Measurements from ENCODE around the gene ANKRD40.

The ANKRD40 gene

GRCh38 chr17:50696365-50696879 lies 11.3 kb downstream of the ANKRD40 start:
- TF ChIP-seq, protein P1, sequence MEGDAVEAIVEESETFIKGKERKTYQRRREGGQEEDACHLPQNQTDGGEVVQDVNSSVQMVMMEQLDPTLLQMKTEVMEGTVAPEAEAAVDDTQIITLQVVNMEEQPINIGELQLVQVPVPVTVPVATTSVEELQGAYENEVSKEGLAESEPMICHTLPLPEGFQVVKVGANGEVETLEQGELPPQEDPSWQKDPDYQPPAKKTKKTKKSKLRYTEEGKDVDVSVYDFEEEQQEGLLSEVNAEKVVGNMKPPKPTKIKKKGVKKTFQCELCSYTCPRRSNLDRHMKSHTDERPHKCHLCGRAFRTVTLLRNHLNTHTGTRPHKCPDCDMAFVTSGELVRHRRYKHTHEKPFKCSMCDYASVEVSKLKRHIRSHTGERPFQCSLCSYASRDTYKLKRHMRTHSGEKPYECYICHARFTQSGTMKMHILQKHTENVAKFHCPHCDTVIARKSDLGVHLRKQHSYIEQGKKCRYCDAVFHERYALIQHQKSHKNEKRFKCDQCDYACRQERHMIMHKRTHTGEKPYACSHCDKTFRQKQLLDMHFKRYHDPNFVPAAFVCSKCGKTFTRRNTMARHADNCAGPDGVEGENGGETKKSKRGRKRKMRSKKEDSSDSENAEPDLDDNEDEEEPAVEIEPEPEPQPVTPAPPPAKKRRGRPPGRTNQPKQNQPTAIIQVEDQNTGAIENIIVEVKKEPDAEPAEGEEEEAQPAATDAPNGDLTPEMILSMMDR (conservative IDR thresholded peaks at IDR 0.05; ENCODE audit: low read depth, low read length), result no peak
- no peak overlapping the region for H3K4me3 ChIP-seq (ENCODE audit: low read length)
- DNase-seq (ENCODE audit: low read depth), result no peak

GRCh38 chr17:50693036-50693682 lies 14.6 kb downstream of the ANKRD40 start:
- no peak for DNase-seq (ENCODE audit: low read depth)
- TF ChIP-seq, protein P1 (conservative IDR thresholded peaks at IDR 0.05; ENCODE audit: low read depth, low read length), result no peak
- no peak overlapping the region for H3K4me3 ChIP-seq (ENCODE audit: low read length)

DNA sequence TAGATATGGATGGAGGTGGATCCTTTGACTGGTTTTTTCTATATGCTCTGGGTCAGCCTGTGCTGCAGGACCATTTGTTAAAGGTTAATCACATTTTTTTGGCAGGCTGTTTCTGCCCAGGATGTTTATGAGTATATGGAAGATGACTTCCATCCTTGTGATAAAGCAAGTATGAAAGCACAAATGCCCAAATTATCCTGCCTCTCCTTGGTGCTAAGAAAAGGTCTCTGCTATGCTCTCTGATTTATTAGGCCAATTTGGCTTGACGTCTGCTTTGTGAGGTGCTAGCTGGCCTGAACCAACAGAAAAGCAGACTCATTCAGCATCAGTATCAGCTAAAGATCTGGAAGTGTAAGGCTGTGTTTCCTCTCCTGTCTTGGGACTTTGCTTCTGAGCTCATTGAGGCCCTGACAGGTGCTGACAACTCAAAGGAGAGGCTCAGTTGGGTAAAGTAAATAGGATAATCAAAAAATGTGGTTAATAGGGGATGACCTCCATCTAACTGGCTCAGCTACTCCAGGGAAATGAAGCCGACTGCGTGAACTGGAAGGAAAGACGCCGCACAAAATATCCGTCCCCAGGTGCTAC lies 15.2 kb downstream of the ANKRD40 start:
- DNase-seq (ENCODE audit: low read depth), result no peak
- TF ChIP-seq, protein P1 (conservative IDR thresholded peaks at IDR 0.05; ENCODE audit: low read depth, low read length), result no peak
- no peak overlapping the region for H3K4me3 ChIP-seq (ENCODE audit: low read length)

- TF ChIP-seq, protein P1 (conservative IDR thresholded peaks at IDR 0.05; ENCODE audit: low read depth, low read length), result no peak
- no peak for DNase-seq (ENCODE audit: low read depth)
Measured at GRCh38 chr17:50691550-50692447, 15.9 kb downstream of the ANKRD40 start.

DNA sequence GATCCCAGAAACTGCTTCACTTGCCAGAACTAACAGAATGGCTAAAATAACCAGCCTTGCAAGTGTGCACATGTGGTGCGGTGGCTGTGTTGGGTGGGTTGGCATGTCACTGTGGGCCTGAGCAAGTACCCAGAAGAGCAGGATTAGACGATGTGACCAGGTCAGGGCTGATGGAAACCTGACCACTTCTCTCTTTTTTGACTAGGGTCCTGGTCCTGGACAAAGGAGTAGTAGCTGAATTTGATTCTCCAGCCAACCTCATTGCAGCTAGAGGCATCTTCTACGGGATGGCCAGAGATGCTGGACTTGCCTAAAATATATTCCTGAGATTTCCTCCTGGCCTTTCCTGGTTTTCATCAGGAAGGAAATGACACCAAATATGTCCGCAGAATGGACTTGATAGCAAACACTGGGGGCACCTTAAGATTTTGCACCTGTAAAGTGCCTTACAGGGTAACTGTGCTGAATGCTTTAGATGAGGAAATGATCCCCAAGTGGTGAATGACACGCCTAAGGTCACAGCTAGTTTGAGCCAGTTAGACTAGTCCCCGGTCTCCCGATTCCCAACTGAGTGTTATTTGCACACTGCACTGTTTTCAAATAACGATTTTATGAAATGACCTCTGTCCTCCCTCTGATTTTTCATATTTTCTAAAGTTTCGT lies 16.7 kb downstream of the ANKRD40 start:
- no peak overlapping the region for H3K4me3 ChIP-seq (ENCODE audit: low read length)
- TF ChIP-seq, protein P1 (conservative IDR thresholded peaks at IDR 0.05; ENCODE audit: low read depth, low read length), result no peak
- DNase-seq (ENCODE audit: low read depth), result no peak

More at GRCh38 chr17:50691550-50692447, 15.9 kb downstream of the ANKRD40 start:
- no peak overlapping the region for H3K4me3 ChIP-seq (ENCODE audit: low read length)

DNA sequence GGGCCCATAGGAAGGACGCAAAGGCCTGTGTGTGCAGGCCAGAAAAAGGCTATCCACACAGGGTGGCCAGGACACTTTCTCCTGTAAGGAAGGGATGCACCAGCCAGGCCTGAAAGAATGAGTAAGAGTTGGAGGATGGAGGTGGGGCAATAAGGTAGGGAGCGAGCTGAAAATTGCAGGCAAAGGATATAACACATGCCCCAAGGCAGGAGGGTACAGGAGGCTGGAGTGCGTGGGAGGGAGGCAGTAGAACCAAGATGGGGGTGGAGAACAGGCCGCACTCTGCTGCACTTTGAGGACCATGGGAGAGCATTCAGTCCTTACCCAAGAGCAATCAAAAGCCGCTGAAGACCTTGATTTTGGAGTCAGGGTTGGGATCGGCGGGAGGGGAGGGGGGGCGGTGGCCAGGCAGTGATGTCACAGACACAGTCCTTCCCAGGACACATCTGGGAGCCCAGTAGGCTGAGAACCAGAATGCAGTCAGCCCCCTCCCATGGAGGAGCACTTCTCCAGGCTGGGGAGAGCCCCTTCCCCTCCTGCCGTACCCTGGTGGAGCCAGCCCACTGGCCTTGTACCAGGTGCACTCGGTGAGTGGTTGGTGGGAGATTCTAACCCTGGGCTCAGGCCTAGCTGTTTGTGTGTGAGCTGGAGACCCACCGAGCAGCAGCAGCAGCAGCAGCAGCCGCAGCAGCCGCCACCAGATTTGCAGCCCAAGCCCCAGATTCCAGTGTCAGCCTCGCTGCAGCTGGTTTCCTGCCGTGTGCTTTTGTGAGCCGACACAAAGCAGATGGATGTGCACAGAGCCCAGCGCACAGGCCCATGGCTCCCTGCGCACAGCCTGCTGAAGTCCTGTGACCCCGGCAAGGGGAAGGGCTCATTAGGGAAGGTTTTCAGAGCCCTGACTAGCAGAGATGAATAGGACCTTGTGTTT lies 17.5 kb downstream of the ANKRD40 start:
- TF ChIP-seq, protein P1 (conservative IDR thresholded peaks at IDR 0.05; ENCODE audit: low read depth, low read length), result no peak
- no peak overlapping the region for H3K4me3 ChIP-seq (ENCODE audit: low read length)
- no peak for DNase-seq (ENCODE audit: low read depth)
